HG03196 (cell line): Measurements from ENCODE around the gene MAOA.

Source experiments
- ATAC-seq: cut with Tn5 transposase; IDR thresholded peaks from one replicate; pipeline ENCODE4 v1.9.1; 2021; ENCODE audit not compliant: unreplicated experiment

The MAOA gene

DNA sequence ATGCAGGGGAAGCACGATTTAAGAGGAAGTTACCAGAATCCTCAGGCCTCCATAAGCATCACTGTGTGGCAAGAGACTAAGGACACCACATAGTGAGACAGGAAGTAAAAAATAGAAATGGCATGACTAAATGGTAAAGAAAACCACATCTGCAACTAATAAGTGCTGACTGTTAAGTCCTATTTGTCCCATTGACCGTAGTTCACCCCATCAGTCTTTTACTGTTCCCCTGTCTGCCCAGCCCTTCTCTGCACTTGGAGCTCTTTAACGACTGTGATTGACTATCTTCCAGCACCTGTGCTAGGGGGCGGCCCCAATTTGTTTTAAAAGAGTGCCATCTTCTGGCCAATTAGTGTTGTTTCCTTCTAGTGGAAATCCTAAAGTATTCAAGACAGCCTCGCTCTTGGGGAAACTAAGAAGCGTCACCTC is 94.2 kb downstream of the MAOA start:
- ATAC-seq = peak; percentile 55

DNA sequence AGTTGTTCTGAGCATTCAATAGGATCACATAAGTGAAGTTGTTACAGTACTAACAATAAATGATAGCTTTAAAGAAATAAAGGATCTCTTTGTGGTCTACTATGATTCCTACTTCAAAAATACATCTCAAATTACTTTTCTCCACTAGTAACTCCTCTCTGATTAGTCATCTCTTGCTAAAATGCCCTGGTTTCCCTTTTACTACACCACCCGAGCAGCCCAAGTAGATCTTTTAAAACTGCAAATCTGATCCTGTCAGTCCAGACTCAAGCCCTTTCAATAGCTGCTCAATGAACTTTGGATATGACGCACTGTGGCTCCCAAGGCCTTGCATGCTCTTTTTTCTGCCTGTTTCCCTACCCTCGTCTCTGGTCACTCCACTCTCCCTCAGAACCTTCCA is 97.5 kb downstream of the MAOA start:
- ATAC-seq = no peak

GRCh38 chrX:43756076-43756475 is 100.0 kb downstream of the MAOA start:
- no peak for ATAC-seq

DNA sequence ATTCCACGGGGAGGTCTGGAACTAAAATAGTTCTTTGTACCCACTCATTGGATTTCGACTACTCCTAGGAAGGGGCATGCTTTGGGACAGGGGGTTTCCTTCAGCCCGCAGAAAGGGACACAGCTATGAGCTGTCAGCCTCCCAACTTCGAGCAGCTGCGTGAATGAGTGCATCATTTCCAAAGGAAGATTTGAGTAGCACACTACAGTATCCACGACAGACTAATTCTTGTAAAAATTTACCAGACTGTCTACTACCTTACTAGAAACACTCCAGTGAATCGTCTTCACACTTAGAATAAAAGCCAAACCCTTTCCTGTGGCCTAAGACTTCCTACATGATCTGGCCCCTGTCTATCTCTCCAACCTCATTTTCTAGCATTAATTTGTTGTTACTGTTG is 101.9 kb downstream of the MAOA start:
- no peak for ATAC-seq

DNA sequence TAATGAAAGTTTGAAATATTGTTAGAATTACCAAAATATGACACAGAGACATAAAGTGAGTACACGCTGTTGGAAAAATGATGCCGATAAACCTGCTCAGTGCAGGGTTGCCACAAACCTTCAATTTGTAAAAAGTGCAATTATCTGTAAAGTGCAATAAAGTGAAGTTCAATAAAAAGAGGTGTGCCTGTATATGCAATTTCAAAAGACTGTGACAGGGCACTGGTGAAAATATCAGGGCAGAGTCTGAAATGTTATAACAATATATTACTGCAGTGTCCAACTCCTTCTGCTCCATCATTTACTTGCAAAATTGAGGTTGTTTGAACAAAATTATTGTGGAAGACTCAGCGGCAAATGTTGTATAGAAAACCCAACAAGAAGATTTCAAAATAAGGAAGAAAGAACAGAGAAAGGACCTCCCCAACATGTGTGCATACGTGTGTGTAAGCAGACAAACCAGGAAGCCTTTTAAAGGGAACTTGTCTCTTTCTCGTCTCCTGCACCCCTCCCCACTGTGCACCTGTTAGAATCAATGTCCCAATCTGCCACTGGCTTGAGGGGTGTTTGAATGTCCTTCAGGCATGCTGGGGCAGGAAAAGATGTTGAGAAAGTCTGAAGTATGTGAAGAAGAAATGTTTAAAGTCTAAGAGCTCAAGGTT is 130.0 kb downstream of the MAOA start:
- ATAC-seq = no peak
